Measurements from ENCODE around the gene CLTA. TPM values are rescaled to one million over a fixed set of nuclear protein-coding genes. Genes with fewer than 3 reads are reported as not detected.

CLTA gene
- total and polyA plus RNA-seq, 10 of the 15 experiments (the other 5 are each of a cell fraction or from before 2014, with no cell fraction given) = 49.0 to 241 (median 168) TPM

GRCh38 chr9:36146651-36147050 lies 44.1 kb upstream of the CLTA start:
- Histone ChIP-seq H3K27ac (ENCODE audit: control insufficient read depth, insufficient read depth) (no peak overlapping the region), H3K36me3 (ENCODE audit: control insufficient read depth in 2 of 2, insufficient read depth in 2 of 2, low read length in 1 of 2) (no peaks in the 10 kb centered on the region), H3K79me2 (ENCODE audit: control insufficient read depth, insufficient read depth, low read length) (no peaks in the 10 kb centered on the region), H3K4me2 (ENCODE audit: control insufficient read depth, insufficient read depth) (no peak overlapping the region), H3K9ac (ENCODE audit: control insufficient read depth, insufficient read depth, low read length) (no peak overlapping the region), H3K9me3 (replicated peaks; ENCODE audit: control insufficient read depth, insufficient read depth, low read length) (peaks cover 4% of the 10 kb centered on the region; the same call in 1 of the 3 replicates), H3K27me3 (replicated peaks in 1 of 2; ENCODE audit: control insufficient read depth in 2 of 2, insufficient read depth in 2 of 2, low read length in 1 of 2) (no peaks in the 10 kb centered on the region), H2AFZ (ENCODE audit: control insufficient read depth, low read depth, low read length) (no peak overlapping the region), H3K4me3 (no peak overlapping the region), H4K20me1 (ENCODE audit: control insufficient read depth, insufficient read depth) (no peaks in the 10 kb centered on the region), H3K4me1 (ENCODE audit: control insufficient read depth, insufficient read depth, low read length) (peaks cover 64% of the 10 kb centered on the region)
- ChIA-PET RAD21 (ENCODE audit: unreplicated experiment) (no interaction called here), SMC1A (ENCODE audit: uncharacterized antibody, unreplicated experiment) (interaction anchor here (1.5 kb wide), 1 partner anchor 43 kb away, joined by 3 read pairs; no protein-coding TSS in a partner anchor), CTCF (interaction anchor here (1.4 to 1.6 kb wide), 2 partner anchors 17 to 45 kb away, joined by 3 to 4 read pairs; no protein-coding TSS in a partner anchor), POLR2A (no interaction called here)
- no TSS peak for BruUV-seq (replicated peaks)
- intact Hi-C loops (cut with micrococcal nuclease; ENCODE audit: unreplicated experiment) (no loop called here), in situ Hi-C loops (cut with MboI) (no loop called here)
- WGBS (ENCODE audit: insufficient coverage, insufficient replicate concordance, low lambda C conversion rate, missing lambda C conversion rate) = 98% methylated on average over 10 of the region's 10 CpGs
- TF ChIP-seq JUNB (IDR thresholded peaks at IDR 0.05) (no peak), TCF7 (IDR thresholded peaks at IDR 0.05; ENCODE audit: borderline replicate concordance) (no peak), CBX5 (IDR thresholded peaks at IDR 0.05; ENCODE audit: low read depth) (no peak), USF2 (IDR thresholded peaks at IDR 0.05; ENCODE audit: borderline replicate concordance, low read depth, low read length) (no peak), GABPA (IDR thresholded peaks at IDR 0.05; ENCODE audit: low read depth) (no peak), ZNF207 (IDR thresholded peaks at IDR 0.05; ENCODE audit: borderline replicate concordance) (no peak), NBN (IDR thresholded peaks at IDR 0.05) (no peak), NFXL1 (IDR thresholded peaks at IDR 0.05; ENCODE audit: borderline replicate concordance) (no peak), STAT1 (conservative IDR thresholded peaks at IDR 0.05) (no peak), STAT3 (IDR thresholded peaks at IDR 0.05; ENCODE audit: low read depth, low read length) (no peak), ZNF24 (IDR thresholded peaks at IDR 0.05) (no peak), ZNF384 (IDR thresholded peaks at IDR 0.05; ENCODE audit: borderline replicate concordance, low read depth, low read length) (no peak), E2F4 (IDR thresholded peaks at IDR 0.05; ENCODE audit: low read depth, low read length) (no peak), ZBED1 (IDR thresholded peaks at IDR 0.05; ENCODE audit: borderline replicate concordance) (no peak), KLF5 (IDR thresholded peaks at IDR 0.05; ENCODE audit: partially characterized antibody) (no peak), PBX3 (IDR thresholded peaks at IDR 0.05; ENCODE audit: insufficient replicate concordance, low read depth, low read length) (no peak), CHD1 (IDR thresholded peaks at IDR 0.05; ENCODE audit: low read depth, low read length) (no peak), CHD2 (IDR thresholded peaks at IDR 0.05; ENCODE audit: borderline replicate concordance, low read depth, low read length) (no peak), CTCF (IDR thresholded peaks at IDR 0.05 in 2 of 3, conservative IDR thresholded peaks at IDR 0.05 in 1 of 3; ENCODE audit: control insufficient read depth in 2 of 3, extremely low read depth in 1 of 3, insufficient read depth in 1 of 3, low read depth in 3 of 3, low read length in 3 of 3) (no peak)
- DNase-seq (ENCODE audit: low read depth, low spot score) = no peak
- no peak for FAIRE-seq
- ATAC-seq = no peak
